ENCODE results near the gene DEUP1. TPM values are rescaled to one million over a fixed set of nuclear protein-coding genes. Genes with fewer than 3 reads are reported as not detected.

The DEUP1 gene
- total and polyA plus RNA-seq, 5 donors = not detected

Other genes starting within 250 kb of the DEUP1 start
- 10 to 100 TPM; 11.4 to 15.1 (median 12.3) TPM for gene SLC36A4, start 132.8 kb upstream of the DEUP1 start, total RNA-seq
- 6.5 TPM for gene SLC36A4, start 132.8 kb upstream of the DEUP1 start, polyA plus RNA-seq
- gene SMCO4, start 212.6 kb downstream of the DEUP1 start, total RNA-seq = 10 to 100 TPM; 31.8 to 95.6 (median 59.8) TPM
- 69.9 TPM for gene SMCO4, start 212.6 kb downstream of the DEUP1 start, polyA plus RNA-seq

Data from right cardiac atrium (tissue), 5 donors.